Activated CD4-positive, alpha-beta T cell treated with anti-CD3 and anti-CD28 coated beads, Interleukin-2, amount 50 U/mL, for 1 hour (primary cell): ENCODE results near the gene SLIT3.
A peak's percentile ranks its signal among the peaks of the same experiment; 100 is the strongest.

ENCODE experiments used
- DNase-seq: peaks from one replicate; pipeline ENCODE4 v3.0.0-alpha.2; 2020

Gene SLIT3

DNA sequence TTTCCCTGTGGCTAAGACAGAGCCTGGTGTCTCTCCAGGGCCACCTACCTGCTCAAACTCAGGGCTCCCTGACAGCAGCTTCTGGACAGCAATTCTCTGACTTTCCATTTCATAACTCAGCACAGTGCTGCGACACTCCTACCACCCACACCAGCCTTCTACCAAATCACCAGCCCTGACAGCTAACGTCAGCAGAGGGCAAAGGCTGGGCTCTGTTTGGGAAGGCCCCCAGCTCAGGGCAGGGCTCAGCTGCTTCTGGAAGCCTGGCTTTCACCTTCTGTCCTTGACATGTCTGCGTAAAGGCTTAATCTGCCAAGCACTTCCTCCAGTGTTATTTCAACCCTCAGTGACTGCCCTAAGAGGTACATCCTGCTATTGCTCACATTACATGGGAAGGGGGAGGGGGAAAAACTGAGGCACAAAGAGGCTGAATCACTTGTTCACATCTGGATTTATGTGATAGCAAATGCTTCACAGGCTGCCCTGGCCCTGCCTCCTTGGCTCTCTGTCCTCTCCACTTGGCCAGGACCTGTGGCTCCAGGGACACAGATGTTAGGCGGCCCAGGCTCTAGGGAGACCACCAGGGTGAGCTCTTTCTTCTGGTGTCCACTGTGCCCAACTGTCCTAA is 619.3 kb downstream of the SLIT3 start:
- DNase-seq, result no peak

DNA sequence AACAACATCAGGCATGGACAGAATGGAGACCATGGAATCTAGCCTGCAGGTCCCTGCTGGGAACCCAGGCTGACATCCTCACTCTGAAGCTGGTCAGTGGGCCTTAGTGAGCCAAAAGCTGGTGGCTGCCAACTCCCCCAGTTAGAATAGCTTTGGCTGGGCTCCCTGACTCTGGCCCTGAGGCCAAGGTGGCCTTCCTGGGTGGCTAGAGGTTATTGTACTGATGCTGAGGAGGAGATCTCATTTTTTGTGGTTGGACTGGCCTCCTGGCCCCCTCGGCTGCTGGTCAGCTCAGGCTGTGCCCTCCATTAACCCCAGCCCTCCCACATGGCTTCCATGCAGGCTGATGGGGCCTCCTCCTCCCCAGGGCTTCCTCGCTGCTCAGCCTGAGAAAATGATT is 620.5 kb downstream of the SLIT3 start:
- DNase-seq, result no peak

DNA sequence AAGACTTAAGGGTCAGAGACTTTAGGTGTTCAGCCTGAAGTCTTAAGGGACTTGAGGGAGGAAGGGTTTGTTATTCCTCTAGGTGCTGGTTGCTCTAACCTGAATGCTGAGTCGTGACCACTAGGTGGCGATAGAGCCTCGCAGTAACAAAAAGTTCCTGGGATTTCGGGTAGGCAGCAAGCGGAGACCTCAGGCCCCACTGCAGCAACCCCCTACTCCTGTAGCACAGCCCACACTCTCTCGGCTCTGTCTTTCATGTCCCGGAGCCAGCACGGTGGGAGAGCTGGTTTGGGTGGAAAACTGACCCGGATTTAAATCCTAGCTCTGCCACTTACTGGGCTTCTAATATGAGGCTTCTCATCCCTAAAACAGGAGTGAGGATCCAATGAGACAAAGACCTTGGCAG is 621.4 kb downstream of the SLIT3 start:
- DNase-seq, result peak; percentile 51

DNA sequence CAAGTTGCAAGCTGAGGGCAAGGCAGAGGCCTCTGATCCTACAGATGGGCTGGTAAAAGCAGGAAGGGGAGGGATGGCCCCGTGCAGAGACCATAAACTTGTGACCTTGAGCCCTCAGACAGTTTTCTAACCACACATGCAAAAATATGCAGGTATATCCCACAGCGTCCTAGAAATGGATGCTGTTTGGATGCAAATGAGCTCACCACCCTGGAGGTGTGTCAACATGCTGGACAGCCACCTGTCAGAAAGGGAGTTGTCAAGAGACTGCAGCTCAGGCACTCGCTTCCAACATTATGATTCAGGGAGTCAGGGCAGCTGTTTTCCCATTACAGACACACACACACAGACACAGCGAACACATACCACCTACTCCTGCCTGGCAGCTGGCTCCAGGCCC is 624.4 kb downstream of the SLIT3 start:
- DNase-seq, result no peak

GRCh38 chr5:168675883-168676408 is 625.0 kb downstream of the SLIT3 start:
- DNase-seq, result no peak

GRCh38 chr5:168674893-168675482 is 626.0 kb downstream of the SLIT3 start:
- no peak for DNase-seq

- no peak for DNase-seq
Observed at GRCh38 chr5:168672888-168673287, 628.1 kb downstream of the SLIT3 start.

DNA sequence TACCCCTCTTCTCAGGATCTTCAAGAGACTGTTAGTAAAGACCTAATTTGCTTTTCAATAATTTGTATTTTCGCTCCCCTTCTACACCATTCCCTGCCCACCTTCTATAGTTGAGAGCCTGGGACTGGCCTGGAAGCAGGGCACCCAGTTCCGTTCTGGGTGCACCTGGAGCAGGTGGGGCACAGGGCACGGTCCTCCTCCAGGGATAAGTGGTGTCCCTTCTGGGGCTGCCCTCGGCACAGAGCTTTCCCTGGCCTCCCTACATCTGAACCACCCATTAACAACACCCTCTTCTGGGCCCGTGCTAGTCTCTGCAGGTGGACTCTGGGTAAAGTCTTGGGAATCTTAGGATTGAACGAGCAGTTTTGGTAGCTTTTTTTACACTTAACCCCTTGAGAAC is 628.9 kb downstream of the SLIT3 start:
- DNase-seq, result no peak

- no peak for DNase-seq
Observed at GRCh38 chr5:168670881-168671575, 629.9 kb downstream of the SLIT3 start.

GRCh38 chr5:168669668-168670378 is 631.1 kb downstream of the SLIT3 start:
- DNase-seq, result no peak

GRCh38 chr5:168669156-168669555 is 631.8 kb downstream of the SLIT3 start:
- no peak for DNase-seq

DNA sequence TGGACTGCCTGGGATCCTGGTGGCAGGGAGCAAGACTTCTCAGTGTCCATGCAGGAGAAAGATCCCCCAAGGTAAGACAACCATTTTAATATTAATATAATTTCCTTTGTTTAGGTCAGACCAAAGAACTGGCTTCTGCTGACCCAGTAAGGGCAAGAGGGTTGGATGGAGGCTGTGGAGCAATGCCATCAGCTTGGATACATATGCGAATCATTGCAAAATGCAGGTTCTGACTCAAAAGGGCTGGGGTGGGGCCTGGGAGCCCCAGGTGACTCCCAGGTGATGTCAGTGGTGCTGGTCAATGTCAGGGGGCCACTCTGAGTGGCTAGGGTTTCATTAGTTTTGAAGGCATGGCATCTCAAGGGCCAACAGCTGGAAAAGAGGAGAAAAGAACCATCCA is 632.9 kb downstream of the SLIT3 start:
- DNase-seq, result no peak

DNA sequence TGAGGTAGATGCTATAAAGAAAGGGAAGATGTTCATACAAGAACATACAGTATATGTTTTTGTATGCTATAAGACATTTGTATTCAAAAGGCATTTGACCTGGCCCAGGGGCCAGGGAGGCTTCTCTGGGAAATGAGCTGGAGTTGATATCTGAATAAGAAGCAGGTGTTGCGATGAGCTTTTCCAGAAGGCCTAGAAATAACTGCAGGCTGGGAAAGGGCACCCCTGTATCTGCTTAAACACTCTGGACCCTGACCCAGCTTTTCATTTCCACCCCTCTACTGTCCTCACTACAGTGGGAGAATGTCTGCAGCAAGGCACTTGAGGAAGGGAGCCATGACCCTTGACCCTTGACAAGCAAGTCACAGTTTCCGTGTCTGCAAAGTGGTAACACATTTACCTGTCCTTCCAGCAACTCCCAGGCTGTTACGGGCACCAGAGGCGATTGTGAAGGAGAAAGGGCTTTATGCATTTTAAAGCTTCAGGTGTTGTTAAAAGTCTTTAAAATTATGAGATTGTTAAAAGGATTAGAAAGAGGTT is 633.6 kb downstream of the SLIT3 start:
- no peak for DNase-seq

DNA sequence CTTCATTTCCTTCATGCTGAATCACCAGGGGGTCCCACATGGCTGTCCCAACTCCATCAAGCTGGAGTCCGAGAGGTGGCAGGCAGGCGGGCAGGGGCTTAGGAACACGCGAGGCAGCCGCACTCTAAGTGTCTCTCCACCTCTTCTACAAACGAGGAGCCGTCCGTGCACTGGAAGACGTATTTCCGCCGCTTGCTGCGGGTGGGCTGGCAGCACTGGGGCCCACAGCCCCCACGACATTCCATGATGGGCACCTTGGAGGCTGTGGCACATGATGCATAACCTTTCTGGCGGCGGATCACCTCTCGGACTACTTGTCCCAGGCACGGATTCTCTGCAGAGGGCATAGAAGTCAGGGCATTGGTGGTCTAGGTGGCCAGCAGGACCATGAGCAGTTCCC is 634.6 kb downstream of the SLIT3 start:
- no peak for DNase-seq

GRCh38 chr5:168663276-168664004 is 637.5 kb downstream of the SLIT3 start:
- DNase-seq, result no peak

DNA sequence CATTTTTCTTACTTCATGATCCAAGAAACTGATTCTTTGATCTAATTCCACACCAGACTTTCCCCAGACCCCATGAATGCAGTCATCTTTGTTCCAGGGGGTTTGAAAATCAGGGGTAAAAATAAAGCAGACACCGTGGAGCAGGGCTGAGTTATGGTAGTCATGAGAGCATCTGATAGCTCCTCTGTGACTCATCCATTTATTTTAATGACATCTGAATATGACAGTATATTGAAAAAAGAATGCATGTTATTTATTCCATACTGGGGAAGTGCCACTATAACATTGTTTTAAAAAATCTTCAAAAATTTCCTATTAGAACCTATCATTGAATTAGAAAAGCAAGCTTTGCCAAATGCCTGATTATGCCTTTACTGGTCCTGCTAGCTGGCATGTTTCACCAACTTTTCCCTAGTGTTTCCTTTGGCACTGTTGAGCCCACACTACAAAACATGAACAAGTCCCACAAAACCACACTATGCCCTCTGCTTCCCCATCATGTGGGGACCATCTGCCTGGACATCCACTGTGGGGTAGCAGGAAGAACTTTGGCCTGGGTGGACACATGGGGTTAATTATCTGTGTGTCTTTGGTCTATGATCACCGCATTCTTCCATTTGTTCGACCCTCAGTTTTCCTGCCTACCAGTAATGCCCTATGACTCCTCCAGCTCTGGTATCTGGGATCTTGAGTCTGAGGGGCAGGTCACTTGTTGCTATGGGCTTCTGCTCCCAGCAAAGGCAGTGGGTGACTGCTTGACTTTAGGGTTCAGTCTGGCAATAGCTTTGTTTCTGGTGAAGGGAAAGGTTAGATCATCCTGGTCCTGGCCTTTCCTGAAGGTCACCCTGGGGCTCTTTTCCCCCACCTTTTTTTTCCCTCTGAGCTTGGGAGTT is 639.1 kb downstream of the SLIT3 start:
- no peak for DNase-seq

DNA sequence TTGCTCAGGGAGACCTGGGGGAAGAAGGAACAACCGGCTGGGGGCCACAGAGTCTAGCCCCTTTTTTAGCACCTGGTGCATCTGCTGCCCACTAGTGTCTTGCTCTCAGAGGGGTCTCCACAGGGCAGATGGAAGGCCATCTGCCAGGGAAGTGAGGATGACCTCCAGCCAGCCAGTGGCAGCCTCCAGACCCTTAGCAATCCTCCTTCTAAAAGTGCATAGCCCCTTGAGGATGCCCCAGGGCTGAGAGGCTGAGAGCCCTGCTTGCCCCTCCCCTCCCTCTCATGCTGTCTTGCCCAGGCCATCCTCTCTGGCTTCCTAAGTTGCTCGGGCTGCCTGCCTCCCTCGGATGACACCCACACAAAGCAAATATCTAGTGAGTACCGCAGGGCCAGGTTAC is 640.2 kb downstream of the SLIT3 start:
- no peak for DNase-seq

GRCh38 chr5:168659286-168659847 is 641.6 kb downstream of the SLIT3 start:
- no peak for DNase-seq

GRCh38 chr5:168658394-168658793 is 642.5 kb downstream of the SLIT3 start:
- no peak for DNase-seq

- DNase-seq, result no peak
Observed at GRCh38 chr5:168656633-168657032, 644.3 kb downstream of the SLIT3 start.

DNA sequence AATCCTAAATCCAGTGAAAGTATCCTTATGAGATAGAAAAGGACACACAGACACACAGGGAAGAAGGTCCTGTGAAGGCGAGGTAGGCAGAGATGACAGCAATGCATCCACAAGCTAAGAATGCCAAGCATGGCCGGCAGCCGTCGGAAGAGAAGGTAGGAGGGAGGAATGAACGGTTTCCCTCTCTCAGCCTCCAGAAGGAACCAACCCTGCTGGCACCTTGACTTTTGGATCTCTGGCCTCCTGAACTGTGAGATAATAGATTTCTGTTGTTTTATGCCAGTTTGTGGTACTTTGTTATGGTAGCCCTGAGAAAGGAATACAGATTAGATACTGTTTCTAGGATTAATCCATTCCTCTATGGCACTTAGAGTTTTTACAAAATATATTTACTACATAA is 645.6 kb downstream of the SLIT3 start:
- no peak for DNase-seq
